Measurements from ENCODE around the gene LYVE1. TPM values are rescaled to one million over a fixed set of nuclear protein-coding genes. Genes with fewer than 3 reads are reported as not detected.
A peak's percentile ranks its signal among the peaks of the same experiment; 100 is the strongest.

Gene LYVE1
- total and polyA plus RNA-seq, 2 donors (not counting 1 experiment from before 2014, with no cell fraction given) = not detected

DNA sequence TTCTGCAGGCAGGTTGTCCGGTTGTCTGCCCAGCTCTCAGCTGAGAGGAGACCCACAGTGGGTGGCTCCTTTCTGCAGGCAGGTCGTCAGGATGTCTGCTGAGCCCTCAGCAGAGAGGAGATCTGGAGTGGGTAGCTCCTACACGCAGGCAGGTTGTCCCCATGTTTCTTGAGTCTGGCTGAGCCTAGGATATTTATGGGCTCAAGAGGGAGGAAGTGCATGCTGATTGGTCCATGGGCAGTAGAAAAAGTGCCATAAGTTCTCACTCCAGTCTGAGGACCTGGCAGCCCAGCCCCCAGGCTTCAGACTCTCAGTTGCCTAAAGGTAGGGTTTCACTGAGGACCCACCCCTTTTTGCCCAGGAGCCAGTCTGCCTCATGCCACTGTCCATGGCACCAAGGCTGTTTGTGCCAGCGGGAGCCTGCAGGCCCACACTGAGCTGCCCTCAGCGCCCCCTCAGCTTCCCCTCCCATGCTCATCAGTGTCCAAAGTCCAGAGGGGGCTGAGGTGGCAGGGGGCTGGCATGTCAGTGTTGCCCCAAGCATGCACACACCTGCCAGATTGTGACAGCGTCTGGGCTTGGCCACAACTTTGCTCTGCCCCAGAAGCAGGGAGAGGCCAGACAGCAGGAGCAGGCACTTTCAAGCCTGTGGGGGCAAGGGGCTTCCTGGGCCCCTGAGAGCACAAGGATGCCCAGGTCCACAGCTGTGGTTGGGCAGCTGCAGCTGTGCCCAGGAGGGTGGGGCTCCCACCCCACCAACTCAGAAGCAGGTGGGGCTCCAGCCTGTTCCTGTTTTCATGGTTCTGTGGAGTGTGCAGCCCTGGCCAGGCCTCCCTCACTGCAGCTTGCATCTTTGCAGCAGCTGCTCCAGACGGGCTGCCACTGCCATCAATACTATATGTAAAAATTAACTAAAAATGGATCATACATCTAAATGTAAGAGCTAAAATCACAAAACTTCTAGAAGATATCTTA, 23.7 kb downstream of the LYVE1 start:
- H3K27ac ChIP-seq (ENCODE audit: low read length in 2 of 2) = peak overlapping the region; percentile 46 to 76
- H3K36me3 ChIP-seq (replicated peaks in 1 of 2; ENCODE audit: control extremely low read depth in 1 of 2, control insufficient read depth in 1 of 2, extremely low read depth in 1 of 2, insufficient read depth in 2 of 2, low read length in 1 of 2) = no peaks in the 10 kb centered on the region
- peaks cover 67% of the 10 kb centered on the region for H3K4me1 Mint-ChIP-seq
- ATAC-seq (ENCODE audit: low read depth) = peak; percentile 65
- intact Hi-C loops (cut with micrococcal nuclease) = loop anchor here (2.0 to 10.0 kb wide), 3 partner anchors 20 to 240 kb away; partner anchors contain the start of gene ADM
- H3K27me3 ChIP-seq (replicated peaks in 1 of 4; ENCODE audit: control extremely low read depth in 1 of 4, control insufficient read depth in 3 of 4, insufficient read depth in 4 of 4, low read length in 3 of 4) = no peaks in the 10 kb centered on the region
- peak overlapping the region; percentile 53 for H3K4me3 Mint-ChIP-seq
- 75% methylated on average over 5 of the region's 7 CpGs for WGBS (ENCODE audit: insufficient coverage)
- H3K4me2 ChIP-seq (replicated peaks; ENCODE audit: low read depth, low read length, poor library complexity, severe bottlenecking) = peak overlapping the region; percentile 63
- ChIA-PET CTCF (interaction anchor here (0.6 to 3.2 kb wide), 6 partner anchors 10 to 135 kb away, joined by 3 to 16 read pairs (median 6); no protein-coding TSS in a partner anchor), POLR2A (interaction anchor here (0.6 to 2.3 kb wide), 7 partner anchors 8 to 1010 kb away, joined by 3 to 12 read pairs (median 3); no protein-coding TSS in a partner anchor)
- H3K9ac ChIP-seq (ENCODE audit: low read length) = peak overlapping the region; percentile 12
- peak overlapping the region; percentile 88 for H3K27ac Mint-ChIP-seq
- no peaks in the 10 kb centered on the region for H4K20me1 ChIP-seq (ENCODE audit: control insufficient read depth, insufficient read depth, low read length, poor library complexity, severe bottlenecking)
- H3K9me3 Mint-ChIP-seq (ENCODE audit: insufficient read depth) = peaks cover 2% of the 10 kb centered on the region
- no peaks in the 10 kb centered on the region for H3K27me3 Mint-ChIP-seq
- H3K79me2 ChIP-seq (ENCODE audit: control insufficient read depth, insufficient read depth, low read length) = peaks cover 18% of the 10 kb centered on the region
- peaks cover 0 to 17% (median 16%) of the 10 kb centered on the region in 3 donors for H3K9me3 ChIP-seq (ENCODE audit: control extremely low read depth in 1 of 3, control insufficient read depth in 2 of 3, insufficient read depth in 1 of 3, low read length in 2 of 3)
- H3K4me3 ChIP-seq (ENCODE audit: control extremely low read depth in 1 of 5, extremely low read depth in 1 of 5, insufficient read depth in 1 of 5, low read depth in 2 of 5, low read length in 4 of 5) = peak overlapping the region in 2 of 5 experiments; percentile 2 to 7
- DNase-seq = peak; percentile 77
- TF ChIP-seq, protein P1, sequence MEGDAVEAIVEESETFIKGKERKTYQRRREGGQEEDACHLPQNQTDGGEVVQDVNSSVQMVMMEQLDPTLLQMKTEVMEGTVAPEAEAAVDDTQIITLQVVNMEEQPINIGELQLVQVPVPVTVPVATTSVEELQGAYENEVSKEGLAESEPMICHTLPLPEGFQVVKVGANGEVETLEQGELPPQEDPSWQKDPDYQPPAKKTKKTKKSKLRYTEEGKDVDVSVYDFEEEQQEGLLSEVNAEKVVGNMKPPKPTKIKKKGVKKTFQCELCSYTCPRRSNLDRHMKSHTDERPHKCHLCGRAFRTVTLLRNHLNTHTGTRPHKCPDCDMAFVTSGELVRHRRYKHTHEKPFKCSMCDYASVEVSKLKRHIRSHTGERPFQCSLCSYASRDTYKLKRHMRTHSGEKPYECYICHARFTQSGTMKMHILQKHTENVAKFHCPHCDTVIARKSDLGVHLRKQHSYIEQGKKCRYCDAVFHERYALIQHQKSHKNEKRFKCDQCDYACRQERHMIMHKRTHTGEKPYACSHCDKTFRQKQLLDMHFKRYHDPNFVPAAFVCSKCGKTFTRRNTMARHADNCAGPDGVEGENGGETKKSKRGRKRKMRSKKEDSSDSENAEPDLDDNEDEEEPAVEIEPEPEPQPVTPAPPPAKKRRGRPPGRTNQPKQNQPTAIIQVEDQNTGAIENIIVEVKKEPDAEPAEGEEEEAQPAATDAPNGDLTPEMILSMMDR (IDR thresholded peaks at IDR 0.05) = no peak
- no peak for TF ChIP-seq EZH2 (IDR thresholded peaks at IDR 0.05; ENCODE audit: borderline replicate concordance, insufficient read depth, low read depth, low read length, poor library complexity, severe bottlenecking)
- no peak overlapping the region for H2AFZ ChIP-seq (ENCODE audit: insufficient read depth, low read depth, low read length, poor library complexity, severe bottlenecking)
- H3K4me1 ChIP-seq (ENCODE audit: control insufficient read depth in 2 of 2, insufficient read depth in 2 of 2, low read length in 2 of 2) = peaks cover 39 to 46% of the 10 kb centered on the region in 2 donors

Measured in B cell (primary cell).